GM12872 (cell line): Measurements from ENCODE around the gene ACOXL.

ENCODE experiments used
- TF ChIP-seq, protein P1 (sequence below): IDR thresholded peaks from 3 replicates; pipeline ENCODE4 v1.5.1; 2011; ENCODE audit warnings: low read depth, mild to moderate bottlenecking, low read length, moderate library complexity; ENCODE audit not compliant: insufficient read depth

Gene ACOXL

GRCh38 chr2:111062417-111062816, 330.0 kb downstream of the ACOXL start:
- TF ChIP-seq, protein P1, sequence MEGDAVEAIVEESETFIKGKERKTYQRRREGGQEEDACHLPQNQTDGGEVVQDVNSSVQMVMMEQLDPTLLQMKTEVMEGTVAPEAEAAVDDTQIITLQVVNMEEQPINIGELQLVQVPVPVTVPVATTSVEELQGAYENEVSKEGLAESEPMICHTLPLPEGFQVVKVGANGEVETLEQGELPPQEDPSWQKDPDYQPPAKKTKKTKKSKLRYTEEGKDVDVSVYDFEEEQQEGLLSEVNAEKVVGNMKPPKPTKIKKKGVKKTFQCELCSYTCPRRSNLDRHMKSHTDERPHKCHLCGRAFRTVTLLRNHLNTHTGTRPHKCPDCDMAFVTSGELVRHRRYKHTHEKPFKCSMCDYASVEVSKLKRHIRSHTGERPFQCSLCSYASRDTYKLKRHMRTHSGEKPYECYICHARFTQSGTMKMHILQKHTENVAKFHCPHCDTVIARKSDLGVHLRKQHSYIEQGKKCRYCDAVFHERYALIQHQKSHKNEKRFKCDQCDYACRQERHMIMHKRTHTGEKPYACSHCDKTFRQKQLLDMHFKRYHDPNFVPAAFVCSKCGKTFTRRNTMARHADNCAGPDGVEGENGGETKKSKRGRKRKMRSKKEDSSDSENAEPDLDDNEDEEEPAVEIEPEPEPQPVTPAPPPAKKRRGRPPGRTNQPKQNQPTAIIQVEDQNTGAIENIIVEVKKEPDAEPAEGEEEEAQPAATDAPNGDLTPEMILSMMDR: no peak

- TF ChIP-seq, protein P1: no peak
These were observed 333.8 kb downstream of the ACOXL start for GRCh38 chr2:111066062-111066593.

DNA sequence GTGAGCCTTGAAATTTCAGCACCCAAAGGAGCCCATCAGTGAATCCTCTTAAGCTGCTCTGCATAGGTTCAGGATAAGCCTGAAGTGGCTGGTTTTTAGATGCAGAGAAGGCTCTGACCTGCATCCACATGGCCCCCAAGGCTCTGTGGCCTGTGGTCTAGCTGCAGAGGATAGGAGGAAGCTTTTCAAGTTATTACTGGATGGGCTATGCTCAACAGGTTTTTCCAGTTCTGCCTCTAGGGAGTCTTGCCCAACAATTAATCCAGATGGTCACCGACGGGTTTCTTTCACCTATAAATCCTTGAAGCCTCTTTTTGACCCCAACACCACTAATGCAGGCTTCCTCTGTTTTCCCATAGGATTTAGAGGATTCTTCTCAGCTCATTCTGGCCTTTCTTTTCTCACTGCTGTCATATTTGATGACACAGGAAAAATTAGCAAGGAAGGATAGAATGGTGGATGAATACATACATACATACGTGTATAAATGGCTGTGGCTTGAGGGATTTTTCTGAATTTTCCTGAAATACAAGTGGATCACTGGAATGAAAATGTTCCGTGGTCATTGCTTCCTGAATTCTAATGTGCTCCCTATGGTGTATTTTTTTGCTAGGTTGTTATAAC, 336.2 kb downstream of the ACOXL start:
- TF ChIP-seq, protein P1: no peak

GRCh38 chr2:111069722-111070121, 337.3 kb downstream of the ACOXL start:
- TF ChIP-seq, protein P1: peak; percentile 48

GRCh38 chr2:111071600-111072171, 339.3 kb downstream of the ACOXL start:
- TF ChIP-seq, protein P1: no peak

GRCh38 chr2:111072220-111072871, 340.0 kb downstream of the ACOXL start:
- TF ChIP-seq, protein P1: no peak

GRCh38 chr2:111091811-111092211, 359.4 kb downstream of the ACOXL start:
- TF ChIP-seq, protein P1: no peak
